WTC11 (cell line): Measurements from ENCODE around the gene SRRM2.

Experiments used
- CTCF ChIP-seq: fragments of 200-600 bp; IDR thresholded peaks from 2 replicates; pipeline ENCODE4 v1.8.0; 2022; ENCODE audit warnings: antibody characterized with exemption
- ESRRA ChIP-seq: sonication (generic); formaldehyde crosslinking; IDR thresholded peaks from 2 replicates; pipeline ENCODE4 v1.8.1; 2022; ENCODE audit warnings: mild to moderate bottlenecking, missing genetic modification reagents, borderline replicate concordance
- PRDM15 ChIP-seq: sonication (generic); formaldehyde crosslinking; IDR thresholded peaks from 2 replicates; pipeline ENCODE4 v1.8.0; 2022; ENCODE audit warnings: missing genetic modification reagents
- TCF7 ChIP-seq: sonication (generic); formaldehyde crosslinking; IDR thresholded peaks from 2 replicates; pipeline ENCODE4 v1.8.0; 2022; ENCODE audit warnings: mild to moderate bottlenecking, low read depth, missing genetic modification reagents, moderate library complexity

DNA sequence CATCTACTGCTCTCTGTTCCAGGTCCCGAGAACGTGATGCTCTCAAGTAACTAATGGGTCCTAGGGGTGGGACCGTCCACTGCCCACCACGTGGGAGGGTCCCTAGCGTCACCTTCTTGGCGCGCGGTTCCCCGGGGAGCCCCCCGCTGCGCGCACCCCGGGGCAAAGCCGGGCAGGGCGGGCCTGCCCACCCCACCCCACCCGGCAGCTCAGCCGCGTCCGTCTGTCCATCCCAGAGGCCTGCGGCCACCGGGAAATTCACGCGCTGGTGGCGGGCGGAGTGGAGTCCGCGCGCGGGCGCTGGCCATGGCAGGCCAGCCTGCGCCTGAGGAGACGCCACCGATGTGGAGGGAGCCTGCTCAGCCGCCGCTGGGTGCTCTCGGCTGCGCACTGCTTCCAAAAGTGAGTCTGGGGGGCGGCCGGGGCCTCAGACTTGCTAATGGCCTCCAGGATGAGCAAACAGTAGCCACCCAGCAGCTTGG is 46.3 kb downstream of the SRRM2 start:
- TF ChIP-seq PRDM15 (CRISPR knock-in tag) (no peak), CTCF (no peak), TCF7 (no peak), ESRRA (CRISPR knock-in tag) (no peak)
